ENCODE measurements around the gene CMC1.
A peak's percentile ranks its signal among the peaks of the same experiment; 100 is the strongest.

Gene CMC1

GRCh38 chr3:28291577-28291976, 50.2 kb downstream of the CMC1 start:
- H3K4me1 Mint-ChIP-seq (ENCODE audit: low read depth in 2 of 2): peaks cover 24 to 25% of the 10 kb centered on the region in 2 donors
- no peaks in the 10 kb centered on the region for H3K9me3 Mint-ChIP-seq
- H3K27me3 Mint-ChIP-seq: no peaks in the 10 kb centered on the region
- DNase-seq (no peak), ATAC-seq (replicated peaks) (peak; percentile 23)
- peak overlapping the region; percentile 85 to 91 for H3K27ac Mint-ChIP-seq
- peaks cover 11% of the 10 kb centered on the region for H3K36me3 Mint-ChIP-seq (ENCODE audit: insufficient read depth)
- peak overlapping the region; percentile 81 to 90 for H3K4me3 Mint-ChIP-seq

GRCh38 chr3:28292622-28293021, 51.2 kb downstream of the CMC1 start:
- peak overlapping the region; percentile 85 to 91 for H3K27ac Mint-ChIP-seq
- H3K27me3 Mint-ChIP-seq: no peaks in the 10 kb centered on the region
- no peak for DNase-seq
- H3K4me1 Mint-ChIP-seq (ENCODE audit: low read depth in 2 of 2): peaks cover 23 to 24% of the 10 kb centered on the region in 2 donors
- peak overlapping the region; percentile 81 to 90 for H3K4me3 Mint-ChIP-seq
- no peak for ATAC-seq (replicated peaks)
- H3K36me3 Mint-ChIP-seq (ENCODE audit: insufficient read depth): peaks cover 18% of the 10 kb centered on the region
- H3K9me3 Mint-ChIP-seq: no peaks in the 10 kb centered on the region

- no peaks in the 10 kb centered on the region for H3K9me3 Mint-ChIP-seq
- H3K4me3 Mint-ChIP-seq: peak overlapping the region; percentile 81 to 90
- peaks cover 23 to 27% of the 10 kb centered on the region in 2 donors for H3K4me1 Mint-ChIP-seq (ENCODE audit: low read depth in 2 of 2)
- H3K36me3 Mint-ChIP-seq (ENCODE audit: insufficient read depth): peaks cover 24% of the 10 kb centered on the region
- H3K27ac Mint-ChIP-seq: peak overlapping the region; percentile 65 to 91
- ATAC-seq (replicated peaks) (peak; percentile 31), DNase-seq (no peak)
- no peaks in the 10 kb centered on the region for H3K27me3 Mint-ChIP-seq
Measured at GRCh38 chr3:28294667-28295413, 53.4 kb downstream of the CMC1 start.

- peaks cover 25 to 26% of the 10 kb centered on the region in 2 donors for H3K4me1 Mint-ChIP-seq (ENCODE audit: low read depth in 2 of 2)
- H3K27me3 Mint-ChIP-seq: no peaks in the 10 kb centered on the region
- no peaks in the 10 kb centered on the region for H3K9me3 Mint-ChIP-seq
- H3K36me3 Mint-ChIP-seq (ENCODE audit: insufficient read depth): peaks cover 30% of the 10 kb centered on the region
- ATAC-seq (replicated peaks): peak; percentile 30
- H3K27ac Mint-ChIP-seq: peak overlapping the region; percentile 65 to 91
- DNase-seq: no peak
- H3K4me3 Mint-ChIP-seq: peak overlapping the region; percentile 81 to 90
Measured at GRCh38 chr3:28295898-28296490, 54.6 kb downstream of the CMC1 start.

- peak; percentile 15 for ATAC-seq (replicated peaks)
Measured at GRCh38 chr3:28299705-28300104, 58.3 kb downstream of the CMC1 start.

GRCh38 chr3:28300345-28300962, 59.0 kb downstream of the CMC1 start:
- H3K9me3 Mint-ChIP-seq: no peaks in the 10 kb centered on the region
- ATAC-seq (replicated peaks) (no peak), DNase-seq (no peak)
- H3K27me3 Mint-ChIP-seq: no peaks in the 10 kb centered on the region
- peaks cover 31% of the 10 kb centered on the region for H3K36me3 Mint-ChIP-seq (ENCODE audit: insufficient read depth)
- peaks cover 13 to 32% of the 10 kb centered on the region in 2 donors for H3K4me1 Mint-ChIP-seq (ENCODE audit: low read depth in 2 of 2)
- H3K27ac Mint-ChIP-seq: peak overlapping the region; percentile 49 to 96
- peak overlapping the region; percentile 36 to 75 for H3K4me3 Mint-ChIP-seq

More at GRCh38 chr3:28299705-28300104, 58.3 kb downstream of the CMC1 start:
- DNase-seq: no peak
- H3K36me3 Mint-ChIP-seq (ENCODE audit: insufficient read depth): peaks cover 34% of the 10 kb centered on the region
- no peaks in the 10 kb centered on the region for H3K9me3 Mint-ChIP-seq
- peak overlapping the region in 1 of 2 donors; percentile 75 for H3K4me3 Mint-ChIP-seq
- peak overlapping the region in 1 of 2 donors; percentile 96 for H3K27ac Mint-ChIP-seq
- H3K27me3 Mint-ChIP-seq: no peaks in the 10 kb centered on the region
- peaks cover 14 to 24% of the 10 kb centered on the region in 2 donors for H3K4me1 Mint-ChIP-seq (ENCODE audit: low read depth in 2 of 2)

GRCh38 chr3:28301688-28302087, 60.3 kb downstream of the CMC1 start:
- no peak for DNase-seq
- ATAC-seq (replicated peaks): no peak
- Mint-ChIP-seq H3K9me3 (no peaks in the 10 kb centered on the region), H3K36me3 (ENCODE audit: insufficient read depth) (peaks cover 30% of the 10 kb centered on the region), H3K4me1 (ENCODE audit: low read depth in 2 of 2) (peaks cover 21 to 41% of the 10 kb centered on the region in 2 donors), H3K27me3 (no peaks in the 10 kb centered on the region), H3K27ac (peak overlapping the region; percentile 45 to 96), H3K4me3 (peak overlapping the region in 1 of 2 donors; percentile 75)

- peak overlapping the region in 1 of 2 donors; percentile 42 for H3K4me3 Mint-ChIP-seq
- H3K36me3 Mint-ChIP-seq (ENCODE audit: insufficient read depth): no peaks in the 10 kb centered on the region
- DNase-seq (no peak), ATAC-seq (replicated peaks) (no peak)
- H3K27me3 Mint-ChIP-seq: no peaks in the 10 kb centered on the region
- no peaks in the 10 kb centered on the region for H3K9me3 Mint-ChIP-seq
- H3K4me1 Mint-ChIP-seq (ENCODE audit: low read depth in 2 of 2): peaks cover 24 to 56% of the 10 kb centered on the region in 2 donors
- peak overlapping the region in 1 of 2 donors; percentile 29 for H3K27ac Mint-ChIP-seq
Measured at GRCh38 chr3:28308196-28308595, 66.8 kb downstream of the CMC1 start.

- Mint-ChIP-seq H3K4me3 (no peak overlapping the region), H3K4me1 (ENCODE audit: low read depth in 2 of 2) (peaks cover 15 to 54% of the 10 kb centered on the region in 2 donors), H3K27me3 (no peaks in the 10 kb centered on the region), H3K27ac (peak overlapping the region in 1 of 2 donors; percentile 61), H3K36me3 (ENCODE audit: insufficient read depth) (peaks cover 2% of the 10 kb centered on the region), H3K9me3 (no peaks in the 10 kb centered on the region)
- ATAC-seq (replicated peaks) (no peak), DNase-seq (no peak)
Measured at GRCh38 chr3:28315711-28316110, 74.3 kb downstream of the CMC1 start.

GRCh38 chr3:28316226-28316625, 74.8 kb downstream of the CMC1 start:
- no peaks in the 10 kb centered on the region for H3K27me3 Mint-ChIP-seq
- ATAC-seq (replicated peaks): no peak
- H3K4me1 Mint-ChIP-seq (ENCODE audit: low read depth in 2 of 2): peaks cover 15 to 54% of the 10 kb centered on the region in 2 donors
- H3K9me3 Mint-ChIP-seq: no peaks in the 10 kb centered on the region
- no peak overlapping the region for H3K4me3 Mint-ChIP-seq
- peaks cover 6% of the 10 kb centered on the region for H3K36me3 Mint-ChIP-seq (ENCODE audit: insufficient read depth)
- H3K27ac Mint-ChIP-seq: peak overlapping the region in 1 of 2 donors; percentile 61
- DNase-seq: no peak

- Mint-ChIP-seq H3K36me3 (ENCODE audit: insufficient read depth) (peaks cover 14% of the 10 kb centered on the region), H3K4me3 (no peak overlapping the region), H3K4me1 (ENCODE audit: low read depth in 2 of 2) (peaks cover 15 to 52% of the 10 kb centered on the region in 2 donors), H3K9me3 (no peaks in the 10 kb centered on the region), H3K27ac (no peak overlapping the region), H3K27me3 (no peaks in the 10 kb centered on the region)
- DNase-seq (peak; percentile 50 to 64 (median 51)), ATAC-seq (replicated peaks) (peak; percentile 100)
Measured at GRCh38 chr3:28317438-28318022, 76.1 kb downstream of the CMC1 start.

- peaks cover 14% of the 10 kb centered on the region for H3K36me3 Mint-ChIP-seq (ENCODE audit: insufficient read depth)
- DNase-seq (no peak), ATAC-seq (replicated peaks) (no peak)
- peak overlapping the region in 1 of 2 donors; percentile 71 for H3K27ac Mint-ChIP-seq
- peaks cover 23 to 46% of the 10 kb centered on the region in 2 donors for H3K4me1 Mint-ChIP-seq (ENCODE audit: low read depth in 2 of 2)
- H3K4me3 Mint-ChIP-seq: peak overlapping the region in 1 of 2 donors; percentile 20
- H3K9me3 Mint-ChIP-seq: no peaks in the 10 kb centered on the region
- H3K27me3 Mint-ChIP-seq: no peaks in the 10 kb centered on the region
Measured at GRCh38 chr3:28320981-28321380, 79.6 kb downstream of the CMC1 start.

- H3K27me3 Mint-ChIP-seq: no peaks in the 10 kb centered on the region
- ATAC-seq (replicated peaks) (no peak), DNase-seq (no peak)
- peaks cover 23 to 46% of the 10 kb centered on the region in 2 donors for H3K4me1 Mint-ChIP-seq (ENCODE audit: low read depth in 2 of 2)
- H3K27ac Mint-ChIP-seq: no peak overlapping the region
- H3K4me3 Mint-ChIP-seq: no peak overlapping the region
- H3K36me3 Mint-ChIP-seq (ENCODE audit: insufficient read depth): peaks cover 14% of the 10 kb centered on the region
- H3K9me3 Mint-ChIP-seq: no peaks in the 10 kb centered on the region
Measured at GRCh38 chr3:28322464-28322863, 81.0 kb downstream of the CMC1 start.

Measured in effector memory CD8-positive, alpha-beta T cell (primary cell).